ES-I3 (cell line): ENCODE data around the gene NBPF1.
A peak's percentile ranks its signal among the peaks of the same experiment; 100 is the strongest.
"Not testable (repeated sequence)": the region's sequence is repeated elsewhere in the genome, so short reads cannot be mapped to it uniquely, and the experiment has no call there.

Experiments used
- H3K36me3 ChIP-seq: 2 replicates; pipeline ENCODE4 v1.6.1; 2013; ENCODE audit warnings: mild to moderate bottlenecking, low read length, control low read depth, moderate library complexity; ENCODE audit not compliant: insufficient read depth
- H3K4me1 ChIP-seq: 2 replicates; pipeline ENCODE4 v1.6.1; 2013; ENCODE audit warnings: mild to moderate bottlenecking, control low read depth, low read length; ENCODE audit not compliant: insufficient read depth
- H3K9ac ChIP-seq: 2 replicates; pipeline ENCODE4 v1.6.1; 2013; ENCODE audit warnings: low read depth, mild to moderate bottlenecking, low read length, moderate library complexity
- H3K9me3 ChIP-seq: 2 replicates; pipeline ENCODE4 v1.6.1; 2013; ENCODE audit warnings: mild to moderate bottlenecking, low read length, moderate library complexity; ENCODE audit not compliant: control insufficient read depth, insufficient read depth

The NBPF1 gene

GRCh38 chr1:16514107-16515055 is 99.0 kb downstream of the NBPF1 start, which contains the start of gene RNU1-1:
RNU1-1 (minus strand) TSS chr1:16514285.
- H3K9me3 ChIP-seq, H3K4me1 ChIP-seq, H3K36me3 ChIP-seq: not testable (repeated sequence)
- H3K9ac ChIP-seq = peak within 1 kb of the TSS; percentile 47

GRCh38 chr1:16513412-16514106 is 99.8 kb downstream of the NBPF1 start:
- peak overlapping the region; percentile 41; the same call in 1 of the 2 replicates for H3K9ac ChIP-seq
- H3K4me1 ChIP-seq, H3K36me3 ChIP-seq, H3K9me3 ChIP-seq: not testable (repeated sequence)

GRCh38 chr1:16512624-16513411 is 100.5 kb downstream of the NBPF1 start:
- not testable (repeated sequence) for H3K4me1 ChIP-seq, H3K36me3 ChIP-seq, H3K9me3 ChIP-seq
- 0 out of 2 replicates have a peak overlapping the region, but pooled peaks have one; percentile 20 for H3K9ac ChIP-seq
